Right kidney (tissue), 1 donor: Measurements from ENCODE around the gene EXOC7.
"Not testable (repeated sequence)": the region's sequence is repeated elsewhere in the genome, so short reads cannot be mapped to it uniquely, and the experiment has no call there.

Experiments
- DNase-seq: peaks from one replicate; pipeline ENCODE4 v3.0.0-alpha.2; 2016

Gene EXOC7

GRCh38 chr17:76088868-76089576 is 14.6 kb downstream of the EXOC7 start:
- DNase-seq, result no peak

- DNase-seq, result no peak
Observed at GRCh38 chr17:76088041-76088867, 15.3 kb downstream of the EXOC7 start.

GRCh38 chr17:76087531-76087930 is 16.1 kb downstream of the EXOC7 start:
- DNase-seq, result no peak

- DNase-seq, result no peak
Observed at GRCh38 chr17:76086384-76086783, 17.2 kb downstream of the EXOC7 start.

DNA sequence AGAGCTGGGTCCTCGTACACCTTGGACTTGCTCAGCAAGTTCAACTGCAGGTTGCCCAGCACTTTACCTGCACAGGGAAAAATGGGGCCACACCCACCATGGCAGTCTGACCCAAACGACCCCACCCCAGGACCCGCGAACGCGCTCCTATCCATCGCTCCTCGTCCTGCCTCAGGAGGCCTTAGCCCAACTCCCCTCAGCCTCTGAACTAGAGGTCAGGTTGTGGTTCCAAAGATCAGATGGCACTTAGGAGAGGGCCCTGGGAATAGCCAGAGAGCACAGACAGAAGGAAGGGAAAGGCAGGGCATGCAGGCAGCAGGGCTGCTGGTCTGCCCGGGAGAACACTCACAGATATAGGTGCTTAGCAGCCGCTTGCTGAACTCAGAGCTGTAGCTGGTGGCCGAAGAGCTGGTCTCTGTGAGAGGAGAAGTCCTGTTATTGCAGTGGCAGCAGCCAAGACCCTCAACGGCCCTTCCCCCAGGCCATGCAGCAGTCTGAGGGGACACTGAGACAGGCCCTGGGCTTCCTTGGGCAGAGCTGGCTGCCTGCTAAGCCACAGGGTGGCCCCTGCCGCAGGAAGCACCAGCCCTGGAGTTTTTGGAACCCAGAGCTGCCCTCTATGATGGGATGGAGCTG is 17.7 kb downstream of the EXOC7 start:
- no peak for DNase-seq

DNA sequence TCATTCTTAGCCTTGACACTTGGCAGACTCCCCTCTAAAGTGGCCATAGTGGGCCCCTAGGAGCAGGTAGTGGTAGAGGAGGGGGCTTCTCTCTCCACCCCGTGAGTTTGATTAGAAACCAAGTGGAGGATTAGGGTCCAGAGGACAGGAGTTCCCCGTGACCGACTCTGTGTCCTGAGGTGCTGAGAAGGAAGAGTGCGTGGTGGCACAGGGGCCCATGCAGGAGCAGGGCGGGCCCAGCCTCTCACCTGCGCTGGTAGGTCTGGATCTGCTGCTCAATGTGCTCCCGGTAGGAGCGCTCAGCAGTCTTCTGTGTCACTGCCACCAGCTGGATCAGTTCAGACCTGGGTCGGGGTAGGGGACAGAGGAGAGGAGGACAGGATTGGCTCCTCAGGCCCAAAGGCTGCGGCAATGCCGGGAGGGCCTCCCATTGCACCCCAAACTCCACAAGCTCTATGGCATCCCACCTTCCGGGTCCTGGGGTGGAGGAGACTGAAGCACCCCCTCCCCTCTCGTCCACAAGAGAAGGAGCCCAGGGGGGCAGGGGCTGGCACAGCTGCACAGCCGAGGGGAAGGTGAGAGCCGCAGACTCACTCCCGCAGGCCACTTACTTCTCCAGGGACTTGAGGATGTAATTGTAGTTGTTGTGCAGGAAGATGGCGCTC is 18.4 kb downstream of the EXOC7 start:
- DNase-seq, result no peak

GRCh38 chr17:76083536-76084182 is 19.9 kb downstream of the EXOC7 start:
- DNase-seq, result no peak

GRCh38 chr17:76082326-76083251 is 21.0 kb downstream of the EXOC7 start:
- DNase-seq, result no peak

DNA sequence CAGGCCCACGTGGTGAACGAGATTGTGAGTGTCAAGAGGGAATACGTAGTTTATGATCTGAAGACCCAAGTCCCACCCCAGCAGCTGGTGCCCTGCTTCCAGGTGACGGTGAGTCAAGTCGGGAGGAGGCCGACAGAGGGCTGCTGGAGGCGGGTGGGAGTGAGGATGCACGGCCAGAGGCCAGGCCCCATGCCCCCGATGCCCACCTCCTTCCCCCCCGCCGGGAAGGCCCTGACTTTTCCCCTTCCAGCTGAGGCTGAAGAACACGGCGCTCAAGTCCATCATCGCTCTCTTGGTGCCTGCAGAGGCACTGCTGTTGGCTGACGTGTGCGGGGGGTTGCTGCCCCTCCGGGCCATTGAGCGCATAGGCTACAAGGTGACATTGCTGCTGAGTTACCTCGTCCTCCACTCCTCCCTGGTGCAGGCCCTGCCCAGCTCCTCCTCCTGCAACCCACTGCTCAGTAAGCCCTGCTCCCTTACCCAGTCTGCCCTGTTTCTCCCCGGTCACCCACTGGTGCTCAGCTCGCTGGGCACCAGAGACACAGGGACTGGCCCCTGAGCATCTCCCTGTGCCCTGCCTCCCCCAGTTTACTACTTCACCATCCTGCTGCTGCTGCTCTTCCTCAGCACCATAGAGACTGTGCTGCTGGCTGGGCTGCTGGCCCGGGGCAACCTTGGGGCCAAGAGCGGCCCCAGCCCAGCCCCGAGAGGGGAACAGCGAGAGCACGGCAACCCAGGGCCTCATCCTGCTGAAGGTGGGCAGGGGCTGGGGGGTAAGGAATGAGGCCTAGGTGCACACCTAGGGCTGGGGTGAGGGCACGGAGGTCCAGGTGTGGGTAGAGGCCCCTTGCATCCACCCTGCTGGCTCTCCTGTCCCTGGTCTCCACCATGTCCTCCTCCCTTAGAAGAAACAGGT is 22.0 kb downstream of the EXOC7 start:
- DNase-seq, result no peak

- peak; percentile 29 for DNase-seq
Observed at GRCh38 chr17:76080768-76081287, 22.8 kb downstream of the EXOC7 start.

DNA sequence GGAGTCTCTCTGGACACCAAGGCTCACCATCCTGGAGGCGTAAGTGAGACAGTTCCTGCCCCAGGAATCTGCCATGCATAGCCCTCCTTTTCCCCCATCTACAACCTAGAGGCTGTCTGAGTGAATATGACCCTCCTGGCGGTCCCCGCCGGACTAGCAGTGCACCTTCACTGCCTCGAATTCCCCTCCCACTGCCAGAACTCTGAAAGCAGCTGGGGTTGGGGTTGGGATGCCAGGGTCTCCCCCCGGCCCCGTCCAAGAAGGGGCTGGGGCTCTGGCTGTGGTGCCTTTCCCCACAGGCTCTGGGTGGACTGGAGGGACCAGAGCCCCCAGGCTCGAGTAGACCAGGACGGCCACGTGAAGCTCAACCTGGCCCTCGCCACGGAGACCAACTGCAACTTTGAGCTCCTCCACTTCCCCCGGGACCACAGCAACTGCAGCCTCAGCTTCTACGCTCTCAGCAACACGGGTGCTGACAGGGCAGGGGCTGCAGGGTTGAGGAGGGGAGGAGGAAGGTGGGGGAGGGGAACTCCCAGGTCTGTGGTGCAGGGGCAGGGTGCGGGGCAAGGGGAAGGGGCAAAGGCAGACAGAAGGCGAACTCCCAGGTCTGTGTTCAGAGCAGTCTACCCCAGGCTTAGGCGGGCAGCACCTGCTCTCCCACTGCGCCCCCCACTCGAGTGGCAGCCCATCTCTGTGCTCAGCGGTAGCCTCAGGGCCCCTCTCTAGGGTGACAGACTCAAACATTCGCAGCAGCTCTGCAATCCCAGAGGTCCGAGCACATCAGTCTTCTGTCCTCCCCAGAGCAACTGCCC is 23.4 kb downstream of the EXOC7 start:
- peak; percentile 65 for DNase-seq

DNA sequence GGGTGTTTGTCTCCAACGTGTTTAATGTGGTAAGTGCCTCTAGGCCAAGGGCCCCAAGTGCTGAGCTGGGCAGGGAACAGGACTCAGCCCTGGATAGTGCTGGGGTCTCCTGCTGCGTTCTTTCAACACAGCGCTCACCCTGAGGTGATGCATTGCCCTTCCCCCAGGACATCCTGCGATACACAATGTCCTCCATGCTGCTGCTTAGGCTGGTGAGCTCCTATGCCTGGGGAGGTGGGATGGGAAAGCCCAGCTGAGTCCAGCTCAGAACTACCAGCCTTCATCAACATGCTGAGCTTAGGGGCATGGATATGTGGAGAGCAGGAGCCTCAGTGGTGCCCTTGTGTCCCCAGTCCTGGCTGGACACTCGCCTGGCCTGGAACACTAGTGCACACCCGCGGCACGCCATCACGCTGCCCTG is 24.0 kb downstream of the EXOC7 start:
- DNase-seq, result no peak

DNA sequence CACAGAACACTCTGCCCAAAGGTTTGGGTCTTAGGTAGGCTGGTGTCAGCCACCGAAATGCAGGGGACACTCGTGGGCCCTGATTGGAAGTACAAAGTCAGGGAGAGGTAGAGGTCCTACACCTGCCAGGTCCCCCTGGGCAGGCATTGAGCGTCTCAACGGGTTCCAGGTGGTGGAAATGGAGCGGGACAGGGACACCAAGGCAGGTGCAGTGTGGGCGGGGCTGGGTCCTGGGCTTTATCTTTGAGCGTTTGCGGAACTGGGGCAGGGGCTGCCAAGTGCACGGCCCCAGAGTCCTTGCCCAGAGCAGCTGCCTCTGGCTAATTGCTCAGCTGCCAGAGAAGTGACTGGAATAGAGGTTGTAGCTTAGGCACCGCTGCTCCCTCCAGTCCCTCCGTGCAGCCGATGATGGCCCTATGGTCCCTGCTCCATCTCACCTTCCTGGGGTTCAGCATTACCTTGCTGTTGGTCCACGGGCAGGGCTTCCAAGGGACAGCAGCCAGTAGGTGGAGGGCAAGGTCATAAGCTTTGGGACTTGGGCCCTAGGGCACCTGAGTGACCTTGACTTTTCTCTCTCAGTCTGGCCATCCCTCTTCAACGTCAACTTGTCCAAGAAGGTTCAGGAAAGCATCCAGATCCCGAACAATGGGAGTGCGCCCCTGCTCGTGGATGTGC is 24.6 kb downstream of the EXOC7 start, which contains the start of gene ZACN:
Gene ZACN, plus strand, starts transcription at position 323 of the 675 bp plus-strand sequence. Its CDS starts 83 bp downstream, at position 406.
- no peak for DNase-seq

GRCh38 chr17:76078370-76078769 is 25.2 kb downstream of the EXOC7 start:
- not testable (repeated sequence) for DNase-seq

DNA sequence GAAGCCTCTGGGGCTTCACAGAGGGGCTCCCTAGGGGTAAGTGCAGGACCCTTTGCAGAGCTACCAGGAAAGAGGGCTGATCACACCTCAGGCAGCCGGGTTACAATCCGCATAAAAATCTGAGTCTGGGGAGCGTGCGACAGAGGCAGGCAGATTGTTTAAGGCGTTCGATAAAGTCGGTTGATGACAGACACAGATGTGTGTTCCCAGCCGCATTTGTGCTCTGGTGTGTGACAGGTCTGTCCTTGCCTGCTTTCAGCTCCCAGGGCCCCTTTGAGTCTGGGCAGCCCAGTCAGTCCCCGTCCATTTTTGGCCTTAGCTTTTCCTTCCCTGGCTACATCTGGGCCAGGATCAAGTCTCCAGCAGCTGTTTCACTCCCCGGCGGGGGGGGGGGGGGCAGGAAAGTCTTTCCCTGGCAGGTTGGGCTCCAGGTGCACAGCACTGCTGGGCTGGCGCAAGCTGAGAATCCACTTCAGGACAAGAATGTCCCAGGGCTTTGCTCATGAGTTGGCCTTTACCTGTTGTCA is 25.9 kb downstream of the EXOC7 start:
- DNase-seq, result peak; percentile 27

DNA sequence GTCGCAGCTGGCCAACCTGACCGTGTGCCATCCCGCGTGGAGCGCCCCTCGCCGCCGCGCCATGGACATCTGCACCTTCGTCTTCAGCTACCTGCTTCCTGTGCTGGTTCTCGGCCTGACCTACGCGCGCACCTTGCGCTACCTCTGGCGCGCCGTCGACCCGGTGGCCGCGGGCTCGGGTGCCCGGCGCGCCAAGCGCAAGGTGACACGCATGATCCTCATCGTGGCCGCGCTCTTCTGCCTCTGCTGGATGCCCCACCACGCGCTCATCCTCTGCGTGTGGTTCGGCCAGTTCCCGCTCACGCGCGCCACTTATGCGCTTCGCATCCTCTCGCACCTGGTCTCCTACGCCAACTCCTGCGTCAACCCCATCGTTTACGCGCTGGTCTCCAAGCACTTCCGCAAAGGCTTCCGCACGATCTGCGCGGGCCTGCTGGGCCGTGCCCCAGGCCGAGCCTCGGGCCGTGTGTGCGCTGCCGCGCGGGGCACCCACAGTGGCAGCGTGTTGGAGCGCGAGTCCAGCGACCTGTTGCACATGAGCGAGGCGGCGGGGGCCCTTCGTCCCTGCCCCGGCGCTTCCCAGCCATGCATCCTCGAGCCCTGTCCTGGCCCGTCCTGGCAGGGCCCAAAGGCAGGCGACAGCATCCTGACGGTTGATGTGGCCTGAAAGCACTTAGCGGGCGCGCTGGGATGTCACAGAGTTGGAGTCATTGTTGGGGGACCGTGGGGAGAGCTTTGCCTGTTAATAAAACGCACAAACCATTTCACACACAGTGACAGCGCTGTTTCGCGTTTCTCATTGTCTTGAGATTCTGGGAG is 26.6 kb downstream of the EXOC7 start:
- DNase-seq, result peak; percentile 56
